Uterus (tissue), 2 donors: ENCODE measurements around the gene C10orf71.

Experiments used
- POLR2A ChIP-seq, 2 donors: fragments of 450-650 bp; IDR thresholded peaks; one replicate each; pipeline ENCODE4 v1.6.1; 2016; ENCODE audit warnings: antibody characterized with exemption in 2 of 2, mild to moderate bottlenecking in 1 of 2, moderate library complexity in 1 of 2
- TF ChIP-seq, protein P1 (sequence below), 4 experiments: fragments of 200-600 bp in 2 of 4; fragments of 450-650 bp in 2 of 4; sonication (generic) in 2 of 4; IDR thresholded peaks; one replicate each; pipeline ENCODE4 v1.5.1; 2016 to 2019; ENCODE audit warnings: antibody characterized with exemption in 4 of 4, mild to moderate bottlenecking in 2 of 4, moderate library complexity in 1 of 4

- no peak for TF ChIP-seq POLR2A (IDR thresholded peaks at IDR 0.05)
- TF ChIP-seq, protein P1, sequence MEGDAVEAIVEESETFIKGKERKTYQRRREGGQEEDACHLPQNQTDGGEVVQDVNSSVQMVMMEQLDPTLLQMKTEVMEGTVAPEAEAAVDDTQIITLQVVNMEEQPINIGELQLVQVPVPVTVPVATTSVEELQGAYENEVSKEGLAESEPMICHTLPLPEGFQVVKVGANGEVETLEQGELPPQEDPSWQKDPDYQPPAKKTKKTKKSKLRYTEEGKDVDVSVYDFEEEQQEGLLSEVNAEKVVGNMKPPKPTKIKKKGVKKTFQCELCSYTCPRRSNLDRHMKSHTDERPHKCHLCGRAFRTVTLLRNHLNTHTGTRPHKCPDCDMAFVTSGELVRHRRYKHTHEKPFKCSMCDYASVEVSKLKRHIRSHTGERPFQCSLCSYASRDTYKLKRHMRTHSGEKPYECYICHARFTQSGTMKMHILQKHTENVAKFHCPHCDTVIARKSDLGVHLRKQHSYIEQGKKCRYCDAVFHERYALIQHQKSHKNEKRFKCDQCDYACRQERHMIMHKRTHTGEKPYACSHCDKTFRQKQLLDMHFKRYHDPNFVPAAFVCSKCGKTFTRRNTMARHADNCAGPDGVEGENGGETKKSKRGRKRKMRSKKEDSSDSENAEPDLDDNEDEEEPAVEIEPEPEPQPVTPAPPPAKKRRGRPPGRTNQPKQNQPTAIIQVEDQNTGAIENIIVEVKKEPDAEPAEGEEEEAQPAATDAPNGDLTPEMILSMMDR (IDR thresholded peaks at IDR 0.05), result no peak
These were observed 24.1 kb upstream of the C10orf71 start for GRCh38 chr10:49274886-49275285.
